Head of caudate nucleus (tissue), 42 donors: ENCODE results near the gene UBE2L6.
A peak's percentile ranks its signal among the peaks of the same experiment; 100 is the strongest.
"Not testable (repeated sequence)": the region's sequence is repeated elsewhere in the genome, so short reads cannot be mapped to it uniquely, and the experiment has no call there.

Source experiments
- DNase-seq, 42 donors: peaks; one replicate each; pipeline versions ENCODE4 v3.0.0 to v3.0.0-alpha.2; 2020 to 2021; ENCODE audit warnings: mixed read lengths in 7 of 42
- intact Hi-C: fragments of 100-400 bp; cut with DNase I; formaldehyde crosslinking; loops from one replicate; pipeline ENCODE4 v1.15.0; 2022

Gene UBE2L6

DNA sequence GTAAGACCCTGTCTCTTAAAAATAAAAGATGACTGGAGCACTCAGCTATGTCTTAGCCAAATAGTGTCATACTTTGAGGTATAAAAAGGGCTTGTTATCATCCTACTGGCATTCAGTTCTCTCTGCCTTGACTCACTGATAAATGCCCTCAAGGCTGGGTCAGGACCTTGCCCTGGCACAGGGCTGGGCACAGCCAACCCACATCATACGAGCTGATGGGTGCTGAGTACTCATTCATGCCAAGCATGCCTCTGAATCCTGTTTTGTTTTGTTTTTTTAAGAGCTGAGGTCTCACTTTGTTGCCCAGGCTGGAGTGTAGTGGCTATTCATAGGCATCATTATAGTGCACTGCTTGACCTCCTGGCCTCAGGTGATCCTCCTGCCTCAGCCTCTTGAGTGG is 28.1 kb downstream of the UBE2L6 start:
- no peak for DNase-seq

GRCh38 chr11:57536947-57537619 is 30.4 kb downstream of the UBE2L6 start, which contains the start of gene SMTNL1:
SMTNL1 (plus strand) TSS chr11:57537595; CDS start chr11:57542643, 5,048 bp downstream.
- intact Hi-C loops: loop anchor here (10.0 kb wide), 1 partner anchor 108 kb away; the partner anchor contains the start of gene YPEL4
- DNase-seq: no peak

More for the DNA sequence above, 28.1 kb downstream of the UBE2L6 start:
- intact Hi-C loops: loop anchor here (10.0 kb wide), 1 partner anchor 105 kb away; the partner anchor contains the start of gene YPEL4

- not testable (repeated sequence) for DNase-seq
- intact Hi-C loops: loop anchor here (5.0 to 10.0 kb wide), 2 partner anchors 110 to 197 kb away; partner anchors contain the start of genes P2RX3, SSRP1 and YPEL4
Measured at GRCh38 chr11:57534449-57534848, 33.0 kb downstream of the UBE2L6 start.

DNA sequence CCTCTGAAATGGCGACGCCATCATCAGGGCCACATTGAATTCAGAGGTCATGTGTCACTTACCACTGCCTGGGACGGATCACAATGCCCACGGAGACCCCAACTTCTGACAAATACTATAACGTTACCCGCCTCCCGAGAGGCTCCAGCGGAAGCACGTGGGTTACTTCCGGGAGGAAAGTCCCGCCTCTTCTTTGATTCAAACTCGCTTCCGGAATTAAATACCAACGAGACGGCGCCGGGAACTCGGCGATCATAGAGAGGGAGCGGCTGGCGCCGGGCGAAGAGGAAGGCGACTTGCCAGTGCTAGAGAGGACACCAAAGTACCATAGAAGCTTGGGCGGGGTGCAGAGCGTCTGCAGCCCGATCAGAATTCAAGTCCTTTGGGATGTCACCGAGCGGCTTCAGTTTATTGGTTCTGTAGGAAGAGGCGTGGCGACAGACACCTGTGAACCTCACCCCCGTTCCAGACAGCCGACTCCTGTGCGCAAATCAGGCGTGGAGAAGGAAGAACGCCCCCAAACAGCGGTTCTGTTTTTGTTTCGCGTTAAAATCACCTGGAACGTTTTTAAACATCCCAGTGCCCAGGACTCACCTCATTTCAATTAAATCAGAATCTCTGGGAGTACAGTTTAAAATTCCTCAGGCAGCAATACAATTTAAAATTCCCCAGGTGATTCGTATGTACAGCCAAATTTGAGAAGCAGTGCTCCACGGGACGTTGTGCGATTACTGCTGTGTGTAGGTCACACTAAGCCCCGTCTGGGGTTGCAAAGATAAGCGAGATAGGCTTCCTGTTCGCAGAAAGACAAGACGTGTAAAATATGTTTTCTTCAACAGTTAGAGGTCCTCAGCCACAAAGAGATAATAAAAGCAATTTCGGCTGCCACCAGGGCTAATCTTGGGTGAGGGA is 36.6 kb downstream of the UBE2L6 start, which contains the start of gene TIMM10:
TSS of gene TIMM10 (minus strand) at position 159 of the 912 bp plus-strand sequence. CDS start 565 bp downstream, outside the sequence.
- intact Hi-C loops: loop anchor here (5.0 to 10.0 kb wide), 2 partner anchors 114 to 194 kb away; partner anchors contain the start of genes P2RX3, SSRP1 and YPEL4

GRCh38 chr11:57530215-57530595 is 37.3 kb downstream of the UBE2L6 start:
- DNase-seq: peak in 8 of 42 donors; percentile 6 to 48 (median 16)
- intact Hi-C loops: loop anchor here (5.0 to 10.0 kb wide), 2 partner anchors 115 to 193 kb away; partner anchors contain the start of genes P2RX3, SSRP1 and YPEL4

More for the DNA sequence above, 36.6 kb downstream of the UBE2L6 start, which contains the start of gene TIMM10:
- peak; percentile 91 to 99 (median 97) for DNase-seq

DNA sequence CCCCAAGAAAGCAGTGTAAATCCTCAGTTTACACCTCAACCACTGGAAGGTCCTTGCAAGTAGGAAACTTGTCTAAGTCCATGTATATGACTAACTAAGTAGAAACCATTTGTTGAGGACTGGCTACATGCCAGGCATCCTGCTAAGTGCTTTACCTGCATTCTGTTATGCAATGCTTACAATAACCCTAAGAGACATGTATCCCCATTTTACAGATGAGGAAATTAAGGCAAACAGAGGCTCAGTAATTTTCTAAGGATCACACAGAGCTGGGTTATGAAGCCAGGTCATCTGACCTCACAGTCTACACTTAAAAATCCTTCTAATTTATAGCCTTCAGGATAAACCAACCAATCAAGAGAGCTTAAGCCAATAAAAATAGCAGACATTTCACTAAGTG is 38.5 kb downstream of the UBE2L6 start:
- intact Hi-C loops: loop anchor here (5.0 kb wide), 3 partner anchors 37 to 182 kb away; no protein-coding TSS in a partner anchor
- DNase-seq: no peak

- intact Hi-C loops: loop anchor here (5.0 kb wide), 3 partner anchors 35 to 180 kb away; no protein-coding TSS in a partner anchor
- DNase-seq: peak; percentile 50 to 92 (median 77)
Measured at GRCh38 chr11:57527056-57527631, 40.3 kb downstream of the UBE2L6 start.

DNA sequence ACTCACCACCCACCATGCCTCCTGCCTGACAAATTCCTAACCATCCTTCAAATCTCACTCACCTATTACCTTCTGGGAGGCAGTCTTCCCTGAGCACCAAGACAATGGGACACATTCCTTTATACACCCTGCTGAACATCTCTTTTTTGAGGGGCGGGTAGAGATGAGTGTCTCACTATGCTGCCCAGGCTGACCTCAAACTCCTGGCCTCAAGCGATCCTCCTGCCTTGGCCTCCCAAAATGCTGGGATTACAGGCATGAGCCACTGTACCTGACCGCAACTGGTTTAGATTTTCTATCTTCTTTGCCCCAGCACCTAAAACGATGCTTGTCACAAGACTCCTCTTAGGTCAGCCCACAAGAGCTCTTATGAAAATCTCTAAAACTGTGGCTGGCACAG is 44.1 kb downstream of the UBE2L6 start:
- no peak for DNase-seq
- intact Hi-C loops: no loop called here

DNA sequence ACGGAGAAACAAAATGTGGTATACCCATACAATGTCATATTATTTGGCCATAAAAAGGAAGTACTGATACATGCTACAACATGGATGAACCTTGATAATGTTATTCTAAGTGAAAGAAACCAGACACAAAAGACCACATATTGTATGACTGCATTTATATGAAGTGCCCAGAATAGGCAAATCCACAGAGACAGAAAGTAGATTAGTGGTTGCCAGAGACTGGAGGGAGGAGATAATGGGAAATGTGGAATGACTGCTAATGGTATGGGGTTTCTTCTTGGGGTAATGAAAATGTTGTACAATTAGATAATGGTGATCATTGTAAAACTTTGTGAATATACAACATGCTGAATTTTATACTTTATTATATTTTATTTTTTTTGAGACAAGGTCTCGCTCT is 46.4 kb downstream of the UBE2L6 start:
- intact Hi-C loops: no loop called here
- DNase-seq: no peak

GRCh38 chr11:57516061-57516443 is 51.4 kb downstream of the UBE2L6 start:
- DNase-seq: no peak
- intact Hi-C loops: no loop called here

GRCh38 chr11:57515332-57516060 is 52.0 kb downstream of the UBE2L6 start, which contains the start of gene SLC43A1:
SLC43A1 (minus strand) TSS chr11:57515702; CDS start chr11:57514111, 1,591 bp downstream.
- DNase-seq: peak in 13 of 42 donors; percentile 9 to 57 (median 36)
- intact Hi-C loops: no loop called here

- intact Hi-C loops: no loop called here
- peak in 35 of 42 donors; percentile 11 to 76 (median 47) for DNase-seq
Measured at GRCh38 chr11:57514538-57515331, 52.7 kb downstream of the UBE2L6 start.

- intact Hi-C loops: no loop called here
- DNase-seq: peak in 32 of 42 donors; percentile 12 to 65 (median 39)
Measured at GRCh38 chr11:57513911-57514537, 53.4 kb downstream of the UBE2L6 start.

DNA sequence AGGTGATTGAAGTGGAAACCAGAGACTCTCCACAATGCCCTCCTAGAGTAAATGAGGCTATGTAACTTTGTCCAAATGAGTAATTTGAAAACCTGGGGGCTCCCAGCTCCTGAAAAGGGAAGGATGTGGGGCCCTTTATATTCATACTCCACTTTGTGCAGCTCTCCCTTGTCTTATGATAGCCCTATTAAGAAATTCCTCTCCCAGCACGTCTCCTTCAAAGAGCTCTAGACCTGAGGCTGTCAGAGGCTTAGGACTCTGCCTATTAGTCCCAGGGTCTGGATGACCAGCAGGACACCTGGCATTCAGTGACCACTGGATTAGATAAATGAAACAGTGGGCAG is 54.0 kb downstream of the UBE2L6 start:
- intact Hi-C loops: no loop called here
- DNase-seq: no peak

DNA sequence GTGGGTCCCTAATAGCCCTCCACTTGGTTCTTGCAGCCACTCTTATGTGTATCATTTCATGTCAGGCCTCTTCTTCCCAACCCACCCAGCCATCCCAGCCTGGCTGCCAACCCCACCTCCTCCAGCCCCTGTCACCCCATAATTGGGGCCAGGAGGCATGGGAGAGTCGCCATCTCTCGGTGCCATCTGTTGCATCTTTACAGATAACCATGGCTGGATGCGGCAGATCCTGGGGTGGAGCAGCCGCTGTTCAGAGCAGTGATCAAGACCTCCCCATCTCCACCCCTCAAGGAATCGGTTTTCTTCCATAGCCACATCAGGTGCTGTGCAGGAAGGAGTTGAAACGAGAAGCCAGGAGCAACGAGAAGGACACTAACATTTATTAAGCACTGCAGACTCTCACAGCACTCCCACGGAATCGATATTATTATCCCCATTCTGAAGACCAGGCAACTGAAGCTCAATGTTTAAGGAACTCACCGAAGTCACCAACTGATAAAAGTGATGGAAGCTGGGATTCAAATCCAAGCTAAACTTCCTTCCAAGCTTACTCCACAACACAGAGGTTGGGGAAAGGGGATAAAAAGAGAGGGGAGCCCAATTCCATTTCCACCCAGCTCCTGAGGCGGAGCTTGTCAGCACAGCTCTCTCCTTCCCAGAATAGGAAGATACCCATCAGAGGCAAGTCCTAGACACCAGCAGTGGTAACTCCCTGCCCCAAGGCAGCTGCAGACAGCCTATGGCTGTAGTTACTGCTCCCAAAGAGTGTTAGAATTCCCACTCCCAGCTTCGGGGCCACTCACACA is 54.6 kb downstream of the UBE2L6 start:
- intact Hi-C loops: no loop called here
- no peak for DNase-seq
